Endothelial cell (in vitro differentiated cells): ENCODE data around the gene ZFR. TPM values are rescaled to one million over a fixed set of nuclear protein-coding genes. Genes with fewer than 3 reads are reported as not detected.

Experiments used
- DNase-seq: peaks from one replicate; pipeline ENCODE4 v3.0.0; 2021; ENCODE audit warnings: low spot score
- H3K27ac Mint-ChIP-seq: one replicate; pipeline ENCODE4 v1.8.0; 2021; ENCODE audit warnings: mixed read lengths, inconsistent platforms; ENCODE audit not compliant: unreplicated experiment
- H3K27me3 Mint-ChIP-seq: one replicate; pipeline ENCODE4 v1.8.0; 2021; ENCODE audit warnings: mild to moderate bottlenecking, moderate library complexity, mixed read lengths, inconsistent platforms; ENCODE audit not compliant: unreplicated experiment
- H3K36me3 Mint-ChIP-seq: one replicate; pipeline ENCODE4 v1.8.0; 2021; ENCODE audit warnings: mild to moderate bottlenecking, low read depth, mixed read lengths, inconsistent platforms; ENCODE audit not compliant: unreplicated experiment
- H3K4me1 Mint-ChIP-seq: one replicate; pipeline ENCODE4 v1.8.0; 2021; ENCODE audit warnings: mild to moderate bottlenecking, mixed read lengths, inconsistent platforms; ENCODE audit not compliant: unreplicated experiment
- H3K4me3 Mint-ChIP-seq: one replicate; pipeline ENCODE4 v1.8.0; 2021; ENCODE audit warnings: mild to moderate bottlenecking, mixed read lengths, inconsistent platforms; ENCODE audit not compliant: unreplicated experiment
- H3K9me3 Mint-ChIP-seq: one replicate; pipeline ENCODE4 v1.8.0; 2021; ENCODE audit warnings: mixed read lengths, inconsistent platforms; ENCODE audit not compliant: unreplicated experiment
- total RNA-seq: library from RNA; stranded (reverse); fragmentation: NEBNext Ultra II Directional; extraction: Animal tissue kit (Norgen Biotek cat#: 25700); gene quantifications from one replicate; pipeline ENCODE4 v1.2.1, GENCODE V29; 2021; ENCODE audit not compliant: unreplicated experiment
- TF ChIP-seq, protein P1 (sequence below): fragments of 200-600 bp; sonication (generic); IDR thresholded peaks from one replicate; pipeline ENCODE4 v1.5.0; 2021; ENCODE audit warnings: antibody characterized with exemption; ENCODE audit not compliant: unreplicated experiment

ZFR gene
- total RNA-seq, 1 donor from 2014 or later, result 72.9 TPM

DNA sequence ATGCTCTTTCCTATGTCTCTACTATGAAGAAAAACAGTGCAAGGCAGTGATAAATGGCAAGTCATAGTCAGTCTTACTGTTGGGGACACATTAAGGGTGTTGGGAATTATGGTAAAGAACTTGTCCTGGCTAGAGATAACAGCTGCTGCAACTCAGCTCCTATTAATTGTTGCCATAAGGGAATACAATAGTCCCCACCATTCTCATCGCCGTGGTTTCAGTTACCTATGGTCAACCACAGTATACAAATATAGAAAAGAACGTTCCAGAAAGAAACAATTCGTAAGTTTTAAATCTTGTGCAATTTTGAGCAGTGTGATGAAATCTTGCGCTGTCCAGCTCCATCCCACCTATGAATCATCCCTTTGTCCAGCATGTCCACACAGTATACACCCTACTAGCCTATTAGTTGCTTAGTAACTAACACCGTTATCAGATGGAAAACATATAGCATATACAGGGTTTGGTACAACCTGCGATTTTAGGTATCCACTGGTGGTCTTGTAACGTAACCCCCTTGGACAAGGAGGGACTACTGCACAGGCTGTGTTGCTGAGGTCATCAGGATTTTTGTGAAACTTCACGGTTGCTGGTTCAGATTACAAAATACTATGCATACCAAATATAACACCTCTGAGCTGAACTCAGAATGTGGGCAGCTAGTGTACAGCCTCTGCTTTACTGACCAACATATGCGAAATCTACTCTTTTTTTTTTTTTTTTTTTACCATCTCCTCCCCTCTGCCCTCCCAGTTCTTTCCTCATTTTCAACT is 53.5 kb downstream of the ZFR start:
- Mint-ChIP-seq H3K36me3 (peaks cover 34% of the 10 kb centered on the region), H3K4me3 (peak overlapping the region; percentile 63), H3K9me3 (no peaks in the 10 kb centered on the region), H3K27ac (no peak overlapping the region), H3K4me1 (no peaks in the 10 kb centered on the region), H3K27me3 (no peaks in the 10 kb centered on the region)
- TF ChIP-seq, protein P1, sequence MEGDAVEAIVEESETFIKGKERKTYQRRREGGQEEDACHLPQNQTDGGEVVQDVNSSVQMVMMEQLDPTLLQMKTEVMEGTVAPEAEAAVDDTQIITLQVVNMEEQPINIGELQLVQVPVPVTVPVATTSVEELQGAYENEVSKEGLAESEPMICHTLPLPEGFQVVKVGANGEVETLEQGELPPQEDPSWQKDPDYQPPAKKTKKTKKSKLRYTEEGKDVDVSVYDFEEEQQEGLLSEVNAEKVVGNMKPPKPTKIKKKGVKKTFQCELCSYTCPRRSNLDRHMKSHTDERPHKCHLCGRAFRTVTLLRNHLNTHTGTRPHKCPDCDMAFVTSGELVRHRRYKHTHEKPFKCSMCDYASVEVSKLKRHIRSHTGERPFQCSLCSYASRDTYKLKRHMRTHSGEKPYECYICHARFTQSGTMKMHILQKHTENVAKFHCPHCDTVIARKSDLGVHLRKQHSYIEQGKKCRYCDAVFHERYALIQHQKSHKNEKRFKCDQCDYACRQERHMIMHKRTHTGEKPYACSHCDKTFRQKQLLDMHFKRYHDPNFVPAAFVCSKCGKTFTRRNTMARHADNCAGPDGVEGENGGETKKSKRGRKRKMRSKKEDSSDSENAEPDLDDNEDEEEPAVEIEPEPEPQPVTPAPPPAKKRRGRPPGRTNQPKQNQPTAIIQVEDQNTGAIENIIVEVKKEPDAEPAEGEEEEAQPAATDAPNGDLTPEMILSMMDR, result no peak
- no peak for DNase-seq

DNA sequence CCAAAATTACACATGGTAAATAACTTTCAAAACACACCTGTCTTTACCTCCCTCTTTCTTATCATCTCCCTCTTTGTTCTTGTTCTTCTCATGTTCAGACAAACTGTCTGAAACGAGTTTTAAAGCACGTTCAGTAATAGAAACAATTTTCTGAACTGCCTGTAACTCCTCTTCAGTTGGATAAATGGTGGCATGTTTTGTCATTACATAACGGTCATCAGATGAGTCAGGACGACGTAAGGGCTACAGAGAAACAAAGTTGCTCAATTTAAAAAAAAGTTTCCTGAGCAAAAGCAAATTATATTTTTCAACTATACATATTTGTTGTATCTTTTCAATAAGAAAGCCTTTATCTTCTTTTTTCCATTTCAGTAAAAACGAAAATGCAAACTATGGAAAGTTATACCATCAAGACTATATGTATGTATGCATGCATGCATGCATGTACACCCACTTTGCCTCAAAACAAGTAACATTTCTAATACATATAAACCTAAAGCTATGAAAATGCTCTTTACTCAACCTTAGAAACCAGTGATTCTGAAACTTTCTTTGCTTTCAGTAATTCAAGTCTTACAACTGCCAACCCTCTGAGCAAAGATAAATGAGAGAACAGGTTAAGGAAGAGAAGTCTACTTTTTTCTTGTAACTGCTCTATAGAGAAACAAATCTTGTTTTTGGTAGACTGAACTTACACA is 56.0 kb downstream of the ZFR start:
- peaks cover 2% of the 10 kb centered on the region for H3K27me3 Mint-ChIP-seq
- no peaks in the 10 kb centered on the region for H3K9me3 Mint-ChIP-seq
- no peak for DNase-seq
- TF ChIP-seq, protein P1, result no peak
- H3K27ac Mint-ChIP-seq, result no peak overlapping the region
- H3K4me1 Mint-ChIP-seq, result no peaks in the 10 kb centered on the region
- H3K36me3 Mint-ChIP-seq, result peaks cover 42% of the 10 kb centered on the region
- H3K4me3 Mint-ChIP-seq, result peak overlapping the region; percentile 56

DNA sequence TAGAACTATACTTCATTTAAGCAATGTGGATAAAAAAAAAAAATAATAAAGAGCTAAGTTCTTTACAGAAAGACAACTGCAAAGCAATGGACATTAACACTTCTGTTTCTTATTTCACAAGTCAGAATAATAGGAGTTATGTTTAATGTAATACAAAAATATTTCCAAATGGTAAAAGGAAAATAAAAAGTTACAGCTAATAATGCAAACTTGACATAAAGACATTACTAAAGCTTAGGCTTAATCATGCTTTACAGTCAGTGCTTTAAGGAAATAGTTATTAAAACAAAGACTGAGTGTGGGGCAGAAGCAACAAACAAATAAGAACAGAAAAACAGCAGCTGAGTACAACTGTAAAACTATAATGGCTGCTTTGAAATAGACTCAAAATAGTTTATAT is 56.7 kb downstream of the ZFR start:
- Mint-ChIP-seq H3K36me3 (peaks cover 43% of the 10 kb centered on the region), H3K27ac (no peak overlapping the region), H3K9me3 (no peaks in the 10 kb centered on the region), H3K27me3 (peaks cover 4% of the 10 kb centered on the region), H3K4me3 (no peak overlapping the region), H3K4me1 (no peaks in the 10 kb centered on the region)
- TF ChIP-seq, protein P1, result no peak
- DNase-seq, result no peak

DNA sequence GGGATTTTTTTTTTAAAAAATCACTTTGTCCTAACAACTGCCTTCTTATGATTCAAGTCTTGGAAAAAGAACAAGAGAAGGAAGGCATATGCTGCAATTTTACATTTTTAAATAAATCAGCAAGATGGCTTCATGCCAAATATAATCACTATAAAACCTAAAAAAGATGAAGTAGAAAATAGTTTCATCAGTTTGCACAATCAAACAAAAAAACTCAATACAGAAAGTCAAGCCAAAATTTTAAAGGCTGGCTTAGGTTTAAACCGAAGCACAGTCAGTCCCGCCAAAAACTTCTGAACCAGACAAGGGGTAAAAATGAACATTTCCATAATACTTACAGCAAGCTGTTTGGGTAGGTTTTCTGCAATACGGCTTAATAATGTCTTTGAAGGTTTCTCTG is 57.3 kb downstream of the ZFR start:
- Mint-ChIP-seq H3K27ac (no peak overlapping the region), H3K9me3 (no peaks in the 10 kb centered on the region), H3K4me1 (no peaks in the 10 kb centered on the region), H3K4me3 (no peak overlapping the region), H3K27me3 (peaks cover 4% of the 10 kb centered on the region), H3K36me3 (peaks cover 43% of the 10 kb centered on the region)
- DNase-seq, result no peak
- TF ChIP-seq, protein P1, result no peak

DNA sequence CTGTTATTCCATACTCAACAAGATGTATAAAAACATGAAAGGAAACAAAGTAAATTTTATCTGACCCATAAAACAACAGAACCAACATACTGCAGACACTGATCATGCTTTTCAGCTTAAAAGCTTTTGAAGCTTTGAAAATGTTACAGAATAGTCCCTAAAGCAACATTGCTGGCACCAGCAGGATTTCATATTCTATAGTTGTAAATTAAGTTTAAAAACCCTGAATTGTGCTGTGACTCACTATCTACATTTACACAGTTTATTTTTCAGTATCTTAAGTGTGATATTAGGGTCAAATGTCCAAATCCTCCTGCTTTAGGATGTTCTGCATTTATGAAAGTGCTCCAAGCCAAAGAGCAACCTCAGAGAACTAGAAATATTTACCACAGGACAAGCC is 59.9 kb downstream of the ZFR start:
- no peak overlapping the region for H3K27ac Mint-ChIP-seq
- no peaks in the 10 kb centered on the region for H3K9me3 Mint-ChIP-seq
- peaks cover 27% of the 10 kb centered on the region for H3K36me3 Mint-ChIP-seq
- no peak for DNase-seq
- TF ChIP-seq, protein P1, result no peak
- H3K4me3 Mint-ChIP-seq, result no peak overlapping the region
- peaks cover 4% of the 10 kb centered on the region for H3K27me3 Mint-ChIP-seq
- no peaks in the 10 kb centered on the region for H3K4me1 Mint-ChIP-seq
